ENCODE data around the gene ANKRD36B. TPM values are rescaled to one million over a fixed set of nuclear protein-coding genes. Genes with fewer than 3 reads are reported as not detected.

The ANKRD36B gene
- total and polyA plus RNA-seq, 4 donors, result 18.1 to 114 (median 56.2) TPM

Other genes starting within 250 kb of the ANKRD36B start
- 100 to 1,000 TPM; 278 to 369 TPM for gene COX5B, start 56.2 kb upstream of the ANKRD36B start, total RNA-seq
- 100 to 1,000 TPM; 248 to 267 TPM for gene COX5B, start 56.2 kb upstream of the ANKRD36B start, polyA plus RNA-seq (ENCODE audit: insufficient read length in 2 of 2)
- gene ACTR1B, start 74.2 kb upstream of the ANKRD36B start, total RNA-seq, result 10 to 100 TPM; 44.0 to 55.1 TPM
- 10 to 100 TPM; 72.5 to 77.3 TPM for gene ACTR1B, start 74.2 kb upstream of the ANKRD36B start, polyA plus RNA-seq (ENCODE audit: insufficient read length in 2 of 2)
- 10 to 100 TPM in 1 of 2 donors, 1 to 10 TPM in 1; 9.2 to 13.7 TPM for gene C2orf92, start 79.8 kb upstream of the ANKRD36B start, total RNA-seq
- gene C2orf92, start 79.8 kb upstream of the ANKRD36B start, polyA plus RNA-seq (ENCODE audit: insufficient read length in 2 of 2), result 10 to 100 TPM; 13.6 to 23.2 TPM
- gene ZAP70, start 123.7 kb upstream of the ANKRD36B start, total RNA-seq, result 1 to 10 TPM in 1 of 2 donors, under 1 TPM in 1; 0.40 to 1.9 TPM
- gene ZAP70, start 123.7 kb upstream of the ANKRD36B start, polyA plus RNA-seq (ENCODE audit: insufficient read length in 2 of 2), result 1 to 10 TPM; 1.9 to 2.1 TPM